ENCODE data around the gene PACRG.

Gene PACRG

GRCh38 chr6:163095401-163095800 is 367.6 kb downstream of the PACRG start:
- no peak for DNase-seq

GRCh38 chr6:163098827-163099479 is 371.2 kb downstream of the PACRG start:
- no peak for DNase-seq

- DNase-seq = no peak
These were observed 371.9 kb downstream of the PACRG start for GRCh38 chr6:163099621-163100171.

- DNase-seq = no peak
These were observed 372.5 kb downstream of the PACRG start for GRCh38 chr6:163100259-163100658.

GRCh38 chr6:163113358-163113962 is 385.7 kb downstream of the PACRG start:
- no peak for DNase-seq

GRCh38 chr6:163118941-163119340 is 391.2 kb downstream of the PACRG start:
- DNase-seq = no peak

- no peak for DNase-seq
These were observed 392.4 kb downstream of the PACRG start for GRCh38 chr6:163120223-163120622.

- DNase-seq = no peak
These were observed 393.5 kb downstream of the PACRG start for GRCh38 chr6:163121270-163121669.

- no peak for DNase-seq
These were observed 394.6 kb downstream of the PACRG start for GRCh38 chr6:163122365-163122764.

- DNase-seq = no peak
These were observed 395.3 kb downstream of the PACRG start for GRCh38 chr6:163123098-163123497.

- no peak for DNase-seq
These were observed 399.0 kb downstream of the PACRG start for GRCh38 chr6:163126741-163127140.

- no peak for DNase-seq
These were observed 399.8 kb downstream of the PACRG start for GRCh38 chr6:163127587-163127986.

GRCh38 chr6:163128324-163128723 is 400.6 kb downstream of the PACRG start:
- DNase-seq = no peak

- no peak for DNase-seq
These were observed 404.4 kb downstream of the PACRG start for GRCh38 chr6:163132050-163132750.

- no peak for DNase-seq
These were observed 405.2 kb downstream of the PACRG start for GRCh38 chr6:163133017-163133416.

GRCh38 chr6:163133691-163134090 is 405.9 kb downstream of the PACRG start:
- no peak for DNase-seq

GRCh38 chr6:163136681-163137397 is 409.1 kb downstream of the PACRG start:
- DNase-seq = no peak

- DNase-seq = no peak
These were observed 409.7 kb downstream of the PACRG start for GRCh38 chr6:163137398-163137881.

GRCh38 chr6:163146036-163146435 is 418.3 kb downstream of the PACRG start:
- DNase-seq = no peak

- DNase-seq = no peak
These were observed 420.2 kb downstream of the PACRG start for GRCh38 chr6:163147994-163148393.

- no peak for DNase-seq
These were observed 420.9 kb downstream of the PACRG start for GRCh38 chr6:163148451-163149278.

- no peak for DNase-seq
These were observed 421.6 kb downstream of the PACRG start for GRCh38 chr6:163149279-163149848.
